H9 (cell line): ENCODE measurements around the gene FLT3LG. TPM values are rescaled to one million over a fixed set of nuclear protein-coding genes. Genes with fewer than 3 reads are reported as not detected.
"Not testable (repeated sequence)": the region's sequence is repeated elsewhere in the genome, so short reads cannot be mapped to it uniquely, and the experiment has no call there.

Source experiments
- DNase-seq: peaks from one replicate; pipeline ENCODE4 v3.0.0-alpha.2; 2017
- H2AFZ ChIP-seq: one replicate; pipeline ENCODE4 v1.6.1; 2013; ENCODE audit warnings: mild to moderate bottlenecking, low read length, control low read depth, moderate library complexity
- H2AK5ac ChIP-seq: 2 replicates; pipeline ENCODE4 v1.6.1; 2013; ENCODE audit warnings: low read length, control low read depth, mixed read lengths; ENCODE audit not compliant: insufficient read length
- H2BK120ac ChIP-seq: one replicate; pipeline ENCODE4 v1.6.1; 2013; ENCODE audit warnings: low read depth, mild to moderate bottlenecking, low read length, control low read depth, inconsistent platforms; ENCODE audit not compliant: poor library complexity, severe bottlenecking
- H2BK12ac ChIP-seq: 2 replicates; pipeline ENCODE4 v1.6.1; 2013; ENCODE audit warnings: low read length, control low read depth, mixed read lengths, low read depth; ENCODE audit not compliant: insufficient read length
- H2BK15ac ChIP-seq: 2 replicates; pipeline ENCODE4 v1.6.1; 2013; ENCODE audit warnings: low read depth, low read length, control low read depth
- H2BK20ac ChIP-seq: one replicate; pipeline ENCODE4 v1.6.1; 2013; ENCODE audit warnings: low read depth, mild to moderate bottlenecking, low read length, control low read depth, inconsistent platforms; ENCODE audit not compliant: poor library complexity, severe bottlenecking
- H2BK5ac ChIP-seq: 2 replicates; pipeline ENCODE4 v1.6.1; 2013; ENCODE audit warnings: low read length, control low read depth, mixed read lengths; ENCODE audit not compliant: insufficient read length
- H3K14ac ChIP-seq: 2 replicates; pipeline ENCODE4 v1.6.1; 2013; ENCODE audit warnings: low read length, control low read depth; ENCODE audit not compliant: insufficient read depth
- H3K18ac ChIP-seq: 2 replicates; pipeline ENCODE4 v1.6.1; 2013; ENCODE audit warnings: low read depth, mild to moderate bottlenecking, mixed read lengths, low read length, control low read depth; ENCODE audit not compliant: insufficient read length
- H3K23ac ChIP-seq: 2 replicates; pipeline ENCODE4 v1.6.1; 2013; ENCODE audit warnings: low read length, control low read depth, mixed read lengths, low read depth; ENCODE audit not compliant: insufficient read length
- H3K23me2 ChIP-seq: 2 replicates; pipeline ENCODE4 v1.6.1; 2013; ENCODE audit warnings: low read depth, mild to moderate bottlenecking, mixed read lengths, low read length, control low read depth; ENCODE audit not compliant: insufficient read length, poor library complexity, severe bottlenecking
- H3K27ac ChIP-seq: 2 replicates; pipeline ENCODE4 v1.5.1; 2013; ENCODE audit warnings: low read length, control low read depth, mixed read lengths, low read depth; ENCODE audit not compliant: insufficient read length
- H3K27me3 ChIP-seq: 2 replicates; pipeline ENCODE4 v1.6.1; 2013; ENCODE audit warnings: low read length, control low read depth, inconsistent platforms; ENCODE audit not compliant: insufficient read depth
- H3K4ac ChIP-seq: 2 replicates; pipeline ENCODE4 v1.6.1; 2013; ENCODE audit warnings: low read depth, mild to moderate bottlenecking, control low read depth, inconsistent platforms, low read length, moderate library complexity
- H3K4me1 ChIP-seq: 2 replicates; pipeline ENCODE4 v1.6.1; 2013; ENCODE audit warnings: low read length, control low read depth, inconsistent platforms; ENCODE audit not compliant: insufficient read depth
- H3K4me2 ChIP-seq: 2 replicates; pipeline ENCODE4 v1.6.1; 2013; ENCODE audit warnings: low read length, control low read depth, mixed read lengths; ENCODE audit not compliant: insufficient read length, insufficient read depth
- H3K56ac ChIP-seq: 2 replicates; pipeline ENCODE4 v1.6.1; 2013; ENCODE audit warnings: low read depth, mild to moderate bottlenecking, mixed read lengths, low read length, control low read depth; ENCODE audit not compliant: insufficient read length
- H3K79me1 ChIP-seq: 2 replicates; pipeline ENCODE4 v1.6.1; 2013; ENCODE audit warnings: low read depth, mild to moderate bottlenecking, moderate library complexity, low read length, control low read depth, inconsistent platforms; ENCODE audit not compliant: insufficient read depth, poor library complexity, severe bottlenecking
- H3K79me2 ChIP-seq: 2 replicates; pipeline ENCODE4 v1.6.1; 2013; ENCODE audit warnings: low read length, control low read depth, inconsistent platforms; ENCODE audit not compliant: insufficient read depth
- H3K9ac ChIP-seq: 2 replicates; pipeline ENCODE4 v1.6.1; 2013; ENCODE audit warnings: low read length, control low read depth, mixed read lengths; ENCODE audit not compliant: insufficient read length; ENCODE audit errors: extremely low read depth
- H3K9me3 ChIP-seq: one replicate; pipeline ENCODE4 v1.6.1; 2013; ENCODE audit warnings: low read depth, low read length, inconsistent platforms; ENCODE audit not compliant: control insufficient read depth
- H3T11ph ChIP-seq: one replicate; pipeline ENCODE4 v1.6.1; 2013; ENCODE audit warnings: mild to moderate bottlenecking, low read length, control low read depth, inconsistent platforms
- H4K20me1 ChIP-seq: one replicate; pipeline ENCODE4 v1.6.1; 2013; ENCODE audit not compliant: control insufficient read depth, insufficient read length, insufficient read depth
- H4K5ac ChIP-seq: 2 replicates; pipeline ENCODE4 v1.6.1; 2013; ENCODE audit warnings: low read depth, mild to moderate bottlenecking, mixed read lengths, low read length, control low read depth; ENCODE audit not compliant: insufficient read length
- H4K8ac ChIP-seq: replicated peaks from 2 replicates; pipeline ENCODE4 v1.6.1; 2013; ENCODE audit warnings: low read length, control low read depth, mixed read lengths, low read depth; ENCODE audit not compliant: insufficient read length
- H4K91ac ChIP-seq: 2 replicates; pipeline ENCODE4 v1.6.1; 2013; ENCODE audit warnings: low read depth, mild to moderate bottlenecking, moderate library complexity, mixed read lengths, low read length, control low read depth; ENCODE audit not compliant: insufficient read length
- H3K27ac Mint-ChIP-seq, 3 experiments: 2 replicates in 2 of 3; 3 replicates in 1 of 3; pipeline ENCODE4 v1.8.0; 2020 to 2021; ENCODE audit warnings: mixed read lengths in 3 of 3, mild to moderate bottlenecking in 1 of 3, moderate library complexity in 1 of 3
- H3K27me3 Mint-ChIP-seq: 2 replicates; pipeline ENCODE4 v1.8.0; 2021; ENCODE audit warnings: low read depth, mild to moderate bottlenecking, moderate library complexity, mixed read lengths
- H3K36me3 Mint-ChIP-seq, 3 experiments: 2 replicates in 2 of 3; 3 replicates in 1 of 3; pipeline ENCODE4 v1.8.0; 2020 to 2021; ENCODE audit warnings: low read depth in 3 of 3, mixed read lengths in 3 of 3; ENCODE audit not compliant: insufficient read depth in 1 of 3
- H3K4me1 Mint-ChIP-seq, 2 experiments: 2 replicates each; pipeline ENCODE4 v1.8.0; 2020; ENCODE audit warnings: mixed read lengths in 2 of 2
- H3K4me3 Mint-ChIP-seq, 2 experiments: 2 replicates in 1 of 2; 3 replicates in 1 of 2; pipeline ENCODE4 v1.8.0; 2020 to 2021; ENCODE audit warnings: mild to moderate bottlenecking in 2 of 2, mixed read lengths in 2 of 2, moderate library complexity in 1 of 2
- H3K9me3 Mint-ChIP-seq, 2 experiments: 2 replicates in 1 of 2; 3 replicates in 1 of 2; pipeline ENCODE4 v1.8.0; 2020; ENCODE audit warnings: mild to moderate bottlenecking in 2 of 2, mixed read lengths in 2 of 2, moderate library complexity in 1 of 2
- CTCF ChIP-seq: fragments of 200-600 bp; sonication (generic); conservative IDR thresholded peaks from 3 replicates; pipeline ENCODE4 v1.8.0; 2021; ENCODE audit warnings: antibody characterized with exemption, mild to moderate bottlenecking
- WGBS: extraction: QIAGEN DNeasy Blood & Tissue Kit; methylation state at CpG from one replicate; pipeline ENCODE4 v1.1.7; 2013; ENCODE audit warnings: missing lambda C conversion rate, low lambda C conversion rate, mixed read lengths; ENCODE audit not compliant: insufficient read length; ENCODE audit errors: extremely low coverage; 5-methylcytosine and 5-hydroxymethylcytosine counted together
- total RNA-seq: library from RNA; stranded (reverse); gene quantifications from 2 replicates; pipeline ENCODE4 v1.2.1, GENCODE V29; 2021

FLT3LG gene
- total RNA-seq, 1 experiment from 2014 or later, result 2.1 TPM

DNA sequence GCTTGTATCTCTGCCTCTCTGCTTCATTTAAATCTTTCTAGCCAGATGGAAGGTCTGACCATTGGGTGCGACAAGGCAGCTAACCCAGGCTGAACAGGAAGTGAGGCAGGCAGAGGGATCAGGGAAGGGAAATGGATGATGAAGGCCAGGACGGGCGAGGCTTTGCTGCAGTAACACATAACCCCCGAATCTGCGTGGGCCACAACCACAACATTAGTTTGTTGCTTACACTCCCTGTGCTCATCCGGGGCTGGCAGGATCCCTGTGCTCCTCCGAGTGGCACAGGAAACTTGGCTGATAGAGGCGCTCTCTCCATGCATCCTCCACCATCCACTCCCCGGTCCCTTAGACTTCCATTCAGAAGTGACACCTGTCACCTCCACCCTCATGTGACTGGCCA, 1.1 kb upstream of the FLT3LG start:
- H3K4ac ChIP-seq, result no peak overlapping the region
- no peak overlapping the region for H3T11ph ChIP-seq
- no peak overlapping the region for H3K18ac ChIP-seq
- peaks cover 3% of the 10 kb centered on the region; the same call in 1 of the 2 replicates for H3K4me1 ChIP-seq
- H3K14ac ChIP-seq, result no peak overlapping the region
- Mint-ChIP-seq H3K36me3 (peaks cover 5 to 18% (median 18%) of the 10 kb centered on the region in 3 experiments; a peak in 4 of 7 replicates), H3K27ac (peak overlapping the region in 1 of 3 experiments; percentile 16; a peak in 1 of 7 replicates), H3K9me3 (no peaks in the 10 kb centered on the region), H3K4me3 (no peak overlapping the region), H3K27me3 (peaks cover 19% of the 10 kb centered on the region), H3K4me1 (peaks cover 15 to 34% of the 10 kb centered on the region in 2 experiments)
- no peak overlapping the region for H4K8ac ChIP-seq
- no peak overlapping the region for H3K56ac ChIP-seq
- no peaks in the 10 kb centered on the region for H3K23me2 ChIP-seq
- no peak overlapping the region for H2BK120ac ChIP-seq
- H4K91ac ChIP-seq, result no peak overlapping the region
- no peaks in the 10 kb centered on the region for H4K20me1 ChIP-seq
- H3K23ac ChIP-seq, result no peak overlapping the region
- no peak overlapping the region for H2AFZ ChIP-seq
- H3K9me3 ChIP-seq, result no peaks in the 10 kb centered on the region
- no peaks in the 10 kb centered on the region for H3K79me1 ChIP-seq
- no peak overlapping the region for H3K4me2 ChIP-seq
- no peak for TF ChIP-seq CTCF
- no peaks in the 10 kb centered on the region for H3K79me2 ChIP-seq
- H2BK12ac ChIP-seq, result no peak overlapping the region
- no peak for DNase-seq
- H2BK20ac ChIP-seq, result no peak overlapping the region
- H3K27ac ChIP-seq, result no peak overlapping the region
- H3K27me3 ChIP-seq, result no peaks in the 10 kb centered on the region; the same call in 1 of the 2 replicates
- WGBS, result no CpG with 5 or more reads among the region's 9 CpGs
- no peak overlapping the region for H2BK15ac ChIP-seq
- H2BK5ac ChIP-seq, result no peak overlapping the region
- no peak overlapping the region for H4K5ac ChIP-seq
- H2AK5ac ChIP-seq, result no peak overlapping the region
- H3K9ac ChIP-seq, result no peak overlapping the region

DNA sequence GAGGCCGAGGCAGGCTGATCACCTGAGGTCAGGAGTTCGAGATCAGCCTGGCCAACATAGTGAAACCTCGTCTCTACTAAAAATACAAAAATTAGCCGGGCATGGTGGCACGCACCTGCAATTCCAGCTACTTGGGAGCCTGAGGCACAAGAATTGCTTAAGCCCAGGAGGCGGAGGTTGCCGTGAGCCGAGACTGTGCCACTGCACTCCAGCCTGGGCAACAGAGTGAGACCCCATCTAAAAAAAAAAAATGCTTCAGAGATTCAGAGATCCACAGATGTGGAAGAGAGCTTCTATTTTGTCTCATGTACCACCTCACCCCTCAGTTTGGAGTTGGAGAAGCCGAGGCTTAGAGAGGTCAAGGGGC, 531 bp upstream of the FLT3LG start:
- not testable (repeated sequence) for H2BK5ac ChIP-seq, H3K23me2 ChIP-seq, H3K18ac ChIP-seq, H3K9me3 ChIP-seq, H3K4ac ChIP-seq, H3K9me3 Mint-ChIP-seq, H2BK120ac ChIP-seq, H4K91ac ChIP-seq, DNase-seq, H3K14ac ChIP-seq, H3K79me2 ChIP-seq, H3K4me3 Mint-ChIP-seq, H2AK5ac ChIP-seq, H3K4me2 ChIP-seq, H3K23ac ChIP-seq, H4K20me1 ChIP-seq, H3K56ac ChIP-seq, H3K79me1 ChIP-seq, H2AFZ ChIP-seq, H4K8ac ChIP-seq, H2BK20ac ChIP-seq, H4K5ac ChIP-seq, H2BK12ac ChIP-seq, H3T11ph ChIP-seq, H3K4me1 ChIP-seq, H2BK15ac ChIP-seq, H3K27ac ChIP-seq, H3K27ac Mint-ChIP-seq, H3K9ac ChIP-seq, H3K27me3 ChIP-seq
- H3K4me1 Mint-ChIP-seq, result peaks cover 15 to 32% of the 10 kb centered on the region in 2 experiments
- no CpG with 5 or more reads among the region's 9 CpGs for WGBS
- H3K27me3 Mint-ChIP-seq, result peaks cover 19% of the 10 kb centered on the region
- H3K36me3 Mint-ChIP-seq, result peaks cover 5 to 18% (median 18%) of the 10 kb centered on the region in 3 experiments; a peak in 4 of 7 replicates
